GM03348 (cell line): ENCODE measurements around the gene DRG2.

ENCODE experiments used
- DNase-seq: peaks from one replicate; pipeline ENCODE4 v3.0.0; 2012; ENCODE audit warnings: low spot score

DRG2 gene

GRCh38 chr17:18143044-18143936, 55.5 kb downstream of the DRG2 start:
- DNase-seq, result no peak

DNA sequence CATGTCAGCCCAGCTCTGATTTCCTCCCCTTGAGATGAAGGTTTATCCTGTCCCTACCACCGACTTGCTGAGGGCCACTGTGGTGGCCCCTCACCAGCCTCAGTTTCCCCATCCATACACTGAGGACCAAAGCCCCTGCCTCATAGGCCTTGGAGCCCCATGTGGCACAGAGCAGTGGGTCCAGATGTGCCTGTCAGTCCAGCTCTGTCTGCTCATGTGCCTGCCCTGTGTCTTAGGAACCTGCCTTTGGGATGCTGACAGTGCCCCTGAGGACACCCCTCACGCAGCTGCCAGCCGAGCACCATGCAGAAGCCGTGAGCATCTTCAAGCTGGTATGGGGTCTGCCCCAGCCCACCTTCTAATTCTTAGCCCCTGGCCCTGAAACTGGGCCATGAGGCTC, 56.5 kb downstream of the DRG2 start:
- no peak for DNase-seq

DNA sequence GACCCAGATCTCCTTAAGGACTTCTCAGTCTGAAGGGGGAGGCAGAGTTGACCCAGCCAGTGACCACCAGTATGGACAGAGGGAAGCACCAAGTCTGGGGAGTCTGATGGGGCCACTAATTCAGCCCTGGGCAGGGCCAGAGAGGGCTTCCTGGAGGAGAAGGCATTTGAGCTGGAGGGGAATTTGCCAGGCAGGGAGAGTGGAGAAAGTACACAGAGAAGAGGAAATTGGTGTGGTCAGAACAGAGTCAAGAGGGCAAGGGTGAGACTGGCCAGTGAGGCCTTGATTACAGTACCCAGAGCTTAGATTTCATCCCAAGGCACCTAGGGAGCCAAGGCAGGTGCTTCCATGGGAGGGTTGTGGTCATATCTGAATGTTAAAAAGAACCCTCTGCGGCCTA, 57.1 kb downstream of the DRG2 start:
- DNase-seq, result no peak

GRCh38 chr17:18145811-18146210, 58.1 kb downstream of the DRG2 start:
- DNase-seq, result no peak

DNA sequence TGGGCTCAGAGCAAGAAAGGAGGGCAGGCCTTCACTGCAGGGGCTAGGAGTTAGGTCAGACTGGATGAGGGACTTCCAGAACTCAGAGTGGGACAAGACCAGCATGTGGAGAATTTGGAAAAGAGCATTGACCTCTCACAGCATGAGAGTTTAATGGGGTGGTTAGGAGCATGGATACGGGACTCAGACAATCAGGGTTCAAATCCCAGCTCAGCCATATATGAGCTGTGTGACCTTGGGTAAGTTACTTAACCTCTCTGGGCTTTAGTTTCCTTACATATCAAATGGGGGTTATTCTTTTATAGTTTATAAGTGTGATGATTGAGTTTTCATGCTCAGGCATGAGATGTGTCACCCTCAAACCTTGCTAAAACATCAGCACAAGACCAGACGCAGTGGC, 58.5 kb downstream of the DRG2 start:
- no peak for DNase-seq

DNA sequence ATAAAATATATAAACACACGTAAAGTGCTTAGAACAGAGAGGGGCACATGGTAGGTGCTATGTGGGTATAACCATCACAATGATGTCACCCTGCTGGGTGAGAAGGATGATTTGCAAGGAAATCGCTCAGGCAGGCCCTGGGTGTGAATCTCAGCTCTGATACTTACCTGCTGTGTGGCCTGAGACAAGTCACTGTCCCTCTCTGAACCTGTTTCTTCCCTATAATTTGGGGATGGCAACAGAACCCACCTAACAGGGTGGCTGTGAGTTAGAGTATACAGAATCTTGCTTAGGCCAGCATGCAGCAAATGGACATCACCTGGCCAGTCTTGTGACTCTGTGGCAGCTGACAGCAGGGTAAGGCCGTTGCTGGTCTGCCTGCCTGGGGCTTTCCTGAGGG, 59.2 kb downstream of the DRG2 start:
- DNase-seq, result no peak

DNA sequence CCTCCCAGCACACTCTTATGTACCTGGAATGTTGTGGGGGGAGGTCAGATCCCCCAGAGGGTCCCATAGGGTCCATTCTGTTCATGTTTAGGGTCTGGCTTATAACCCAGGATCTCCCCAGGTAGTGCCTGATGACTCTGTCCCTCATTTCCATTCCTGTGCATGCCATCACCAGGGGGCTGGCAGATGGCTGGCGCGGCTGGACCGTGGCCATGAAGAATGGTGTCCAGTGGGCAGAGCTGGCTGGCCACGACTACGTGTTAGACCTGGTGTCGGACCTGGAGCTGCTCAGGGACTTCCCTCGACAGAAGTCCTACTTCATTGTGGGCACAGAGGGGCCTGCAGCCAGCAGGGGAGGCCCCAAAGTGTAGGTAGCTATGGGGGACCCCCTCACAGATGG, 60.8 kb downstream of the DRG2 start:
- DNase-seq, result no peak

- no peak for DNase-seq
Observed at GRCh38 chr17:18151290-18151689, 63.5 kb downstream of the DRG2 start.

- no peak for DNase-seq
Observed at GRCh38 chr17:18155179-18155578, 67.4 kb downstream of the DRG2 start.

DNA sequence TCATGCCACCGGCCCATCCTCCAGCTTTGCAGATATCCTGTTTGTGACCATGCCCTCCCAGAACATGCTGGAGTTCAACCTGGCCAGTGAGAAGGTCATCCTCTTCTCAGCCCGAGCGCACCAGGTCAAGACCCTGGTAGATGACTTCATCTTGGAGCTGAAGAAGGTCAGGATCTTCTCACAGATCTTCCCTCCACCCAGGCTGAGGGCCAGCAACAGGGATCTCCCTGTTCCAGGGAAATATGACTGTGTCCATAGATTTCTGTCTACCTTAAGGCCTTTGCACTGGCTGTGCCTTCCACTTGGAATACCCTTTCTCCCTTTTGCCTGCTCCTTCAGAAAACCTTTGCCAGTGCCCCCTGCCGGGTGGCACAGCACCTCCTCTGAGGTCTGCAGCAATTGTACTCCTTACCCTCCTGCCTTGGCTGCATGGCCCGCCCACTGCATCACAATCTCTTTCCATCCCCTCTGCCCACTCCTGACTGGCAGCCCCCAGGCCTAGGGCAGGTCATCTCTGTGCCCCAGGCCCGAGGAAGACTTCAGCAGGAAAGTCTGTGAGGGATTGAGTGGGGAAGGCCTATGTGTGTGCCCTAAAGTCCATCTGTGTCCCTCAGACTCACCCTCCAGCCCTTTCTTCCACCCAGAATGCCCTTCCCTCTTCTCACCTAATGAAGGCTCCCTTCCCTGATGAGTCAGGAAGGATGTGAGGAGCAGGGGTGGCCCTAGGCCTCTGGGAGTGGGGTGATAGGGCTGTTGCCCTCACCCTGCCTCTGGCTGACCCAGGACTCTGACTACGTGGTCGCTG, 68.6 kb downstream of the DRG2 start:
- DNase-seq, result no peak

- DNase-seq, result no peak
Observed at GRCh38 chr17:18156976-18157280, 69.2 kb downstream of the DRG2 start.
